ENCODE data around the gene RUNX1. TPM values are rescaled to one million over a fixed set of nuclear protein-coding genes. Genes with fewer than 3 reads are reported as not detected.

The RUNX1 gene
- total and polyA plus RNA-seq, 2 donors (not counting 1 experiment from before 2014, with no cell fraction given): 26.3 to 73.0 TPM

DNA sequence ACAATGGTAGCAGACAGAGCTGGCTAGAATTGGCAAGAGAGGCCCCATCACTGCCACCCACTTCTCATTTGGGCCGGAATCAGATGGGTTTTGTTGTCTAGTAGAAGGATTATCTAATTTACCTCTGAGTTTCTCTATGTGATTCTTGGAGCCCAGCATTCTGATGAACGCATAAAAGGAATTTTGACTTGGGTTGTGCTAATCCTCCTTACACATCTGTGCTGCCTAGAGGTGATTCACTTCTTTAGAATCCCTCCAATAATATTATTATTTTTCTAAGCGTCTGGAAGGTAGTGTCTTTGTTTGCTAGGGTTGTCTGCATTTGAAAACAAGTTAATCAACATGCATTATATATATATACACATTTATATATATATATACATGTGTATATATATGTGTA lies 118.1 kb downstream of the RUNX1 start:
- H3K27ac Mint-ChIP-seq: no peak overlapping the region
- DNase-seq (no peak), ATAC-seq (ENCODE audit: low read depth) (no peak)
- Histone ChIP-seq H3K4me1 (ENCODE audit: control insufficient read depth in 2 of 2, insufficient read depth in 2 of 2, low read length in 2 of 2) (peaks cover 31 to 32% of the 10 kb centered on the region in 2 donors), H3K27me3 (replicated peaks in 1 of 4; ENCODE audit: control extremely low read depth in 1 of 4, control insufficient read depth in 3 of 4, insufficient read depth in 4 of 4, low read length in 3 of 4) (no peaks in the 10 kb centered on the region), H3K9ac (ENCODE audit: low read length) (no peak overlapping the region), H3K4me3 (ENCODE audit: control extremely low read depth in 1 of 5, extremely low read depth in 1 of 5, insufficient read depth in 1 of 5, low read depth in 2 of 5, low read length in 4 of 5) (no peak overlapping the region), H3K79me2 (ENCODE audit: control insufficient read depth, insufficient read depth, low read length) (peaks cover 80% of the 10 kb centered on the region), H3K27ac (ENCODE audit: low read length in 2 of 2) (no peak overlapping the region), H3K4me2 (replicated peaks; ENCODE audit: low read depth, low read length, poor library complexity, severe bottlenecking) (no peak overlapping the region), H4K20me1 (ENCODE audit: control insufficient read depth, insufficient read depth, low read length, poor library complexity, severe bottlenecking) (no peaks in the 10 kb centered on the region), H2AFZ (ENCODE audit: insufficient read depth, low read depth, low read length, poor library complexity, severe bottlenecking) (no peak overlapping the region), H3K36me3 (replicated peaks in 1 of 2; ENCODE audit: control extremely low read depth in 1 of 2, control insufficient read depth in 1 of 2, extremely low read depth in 1 of 2, insufficient read depth in 2 of 2, low read length in 1 of 2) (no peaks in the 10 kb centered on the region), H3K9me3 (ENCODE audit: control extremely low read depth in 1 of 3, control insufficient read depth in 2 of 3, insufficient read depth in 1 of 3, low read length in 2 of 3) (no peaks in the 10 kb centered on the region)
- POLR2A ChIA-PET: no interaction called here
- no peaks in the 10 kb centered on the region for H3K27me3 Mint-ChIP-seq
- H3K9me3 Mint-ChIP-seq (ENCODE audit: insufficient read depth): no peaks in the 10 kb centered on the region
- intact Hi-C loops (cut with micrococcal nuclease): loop anchor here (5.0 to 10.0 kb wide), 2 partner anchors 54 to 96 kb away; no protein-coding TSS in a partner anchor
- H3K4me1 Mint-ChIP-seq: peaks cover 61% of the 10 kb centered on the region
- no peak overlapping the region for H3K4me3 Mint-ChIP-seq
- no CpG with 5 or more reads among the region's 3 CpGs for WGBS (ENCODE audit: insufficient coverage)
- TF ChIP-seq EZH2 (IDR thresholded peaks at IDR 0.05; ENCODE audit: borderline replicate concordance, insufficient read depth, low read depth, low read length, poor library complexity, severe bottlenecking): no peak
- no peak for TF ChIP-seq CTCF (IDR thresholded peaks at IDR 0.05)
- CTCF ChIA-PET: no interaction called here

GRCh38 chr21:34928637-34929036 lies 120.5 kb downstream of the RUNX1 start:
- no peak overlapping the region for H3K27ac ChIP-seq (ENCODE audit: low read length in 2 of 2)
- ChIA-PET CTCF (interaction anchor here (0.7 kb wide), 1 partner anchor 73 kb away, joined by 6 read pairs; no protein-coding TSS in a partner anchor), POLR2A (interaction anchor here (0.7 kb wide), 1 partner anchor 30 kb away, joined by 3 read pairs; no protein-coding TSS in a partner anchor)
- Mint-ChIP-seq H3K4me1 (peaks cover 59% of the 10 kb centered on the region), H3K4me3 (no peak overlapping the region), H3K9me3 (ENCODE audit: insufficient read depth) (peaks cover 3% of the 10 kb centered on the region), H3K27ac (no peak overlapping the region), H3K27me3 (no peaks in the 10 kb centered on the region)
- intact Hi-C loops (cut with micrococcal nuclease): no loop called here
- no peak overlapping the region for H3K4me3 ChIP-seq (ENCODE audit: control extremely low read depth in 1 of 5, extremely low read depth in 1 of 5, insufficient read depth in 1 of 5, low read depth in 2 of 5, low read length in 4 of 5)
- H3K36me3 ChIP-seq (replicated peaks in 1 of 2; ENCODE audit: control extremely low read depth in 1 of 2, control insufficient read depth in 1 of 2, extremely low read depth in 1 of 2, insufficient read depth in 2 of 2, low read length in 1 of 2): no peaks in the 10 kb centered on the region
- H2AFZ ChIP-seq (ENCODE audit: insufficient read depth, low read depth, low read length, poor library complexity, severe bottlenecking): no peak overlapping the region
- TF ChIP-seq CTCF (IDR thresholded peaks at IDR 0.05) (no peak), EZH2 (IDR thresholded peaks at IDR 0.05; ENCODE audit: borderline replicate concordance, insufficient read depth, low read depth, low read length, poor library complexity, severe bottlenecking) (no peak)
- peaks cover 30 to 36% of the 10 kb centered on the region in 2 donors for H3K4me1 ChIP-seq (ENCODE audit: control insufficient read depth in 2 of 2, insufficient read depth in 2 of 2, low read length in 2 of 2)
- peaks cover 90% of the 10 kb centered on the region for H3K79me2 ChIP-seq (ENCODE audit: control insufficient read depth, insufficient read depth, low read length)
- no peaks in the 10 kb centered on the region for H4K20me1 ChIP-seq (ENCODE audit: control insufficient read depth, insufficient read depth, low read length, poor library complexity, severe bottlenecking)
- no CpG with 5 or more reads among the region's 4 CpGs for WGBS (ENCODE audit: insufficient coverage)
- no peak for DNase-seq
- no peak overlapping the region for H3K4me2 ChIP-seq (replicated peaks; ENCODE audit: low read depth, low read length, poor library complexity, severe bottlenecking)
- no peak overlapping the region for H3K9ac ChIP-seq (ENCODE audit: low read length)
- no peaks in the 10 kb centered on the region for H3K9me3 ChIP-seq (ENCODE audit: control extremely low read depth in 1 of 3, control insufficient read depth in 2 of 3, insufficient read depth in 1 of 3, low read length in 2 of 3)
- ATAC-seq (ENCODE audit: low read depth): no peak
- H3K27me3 ChIP-seq (replicated peaks in 1 of 4; ENCODE audit: control extremely low read depth in 1 of 4, control insufficient read depth in 3 of 4, insufficient read depth in 4 of 4, low read length in 3 of 4): no peaks in the 10 kb centered on the region

All from B cell (primary cell).